Activated CD8-positive, alpha-beta memory T cell treated with anti-CD3 and anti-CD28 coated beads, Interleukin-2, amount 50 U/mL, for 1 hour (primary cell): ENCODE measurements around the gene RBM4.

Experiments used
- DNase-seq: peaks from one replicate; pipeline ENCODE4 v3.0.0-alpha.2; 2020; ENCODE audit errors: extremely low read depth

RBM4 gene

DNA sequence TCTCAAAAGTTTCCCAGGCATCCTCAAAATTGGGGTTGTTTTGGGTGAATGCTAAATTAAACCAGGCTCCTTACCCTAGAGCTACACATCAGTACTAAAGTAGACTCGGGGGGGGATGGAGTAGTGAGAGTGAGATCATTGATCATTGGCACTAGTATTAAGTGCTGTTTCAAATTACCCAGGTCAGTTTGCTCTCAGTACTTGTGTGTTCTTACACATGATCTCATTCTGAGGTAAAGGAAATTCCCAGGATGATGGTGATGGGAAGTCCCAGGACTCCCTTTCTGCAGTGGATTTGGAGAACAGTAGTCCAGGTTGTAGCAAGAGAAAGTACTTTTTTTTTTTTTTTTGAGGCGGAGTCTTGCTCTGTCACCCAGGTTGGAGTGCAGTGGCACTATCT is 12.5 kb downstream of the RBM4 start:
- DNase-seq = no peak

DNA sequence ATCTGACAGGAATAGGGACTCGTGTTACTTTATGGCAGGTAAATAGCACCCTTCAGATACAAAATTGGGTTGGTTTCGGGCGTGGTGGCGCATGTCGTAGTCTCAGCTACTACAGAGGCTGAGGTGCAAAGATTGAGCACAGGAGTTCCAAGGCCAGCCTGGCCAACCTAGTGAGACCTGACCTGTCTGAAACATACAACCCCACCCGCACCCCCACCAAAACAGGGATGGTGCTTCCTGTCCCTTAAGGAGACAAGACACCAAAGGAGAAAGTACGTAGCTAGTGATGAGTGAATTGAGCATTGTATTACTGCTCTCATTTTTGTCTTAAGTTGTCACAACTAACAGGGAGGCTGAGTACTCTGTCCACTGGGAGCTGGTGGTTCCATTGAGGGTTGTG is 14.1 kb downstream of the RBM4 start:
- DNase-seq = no peak

DNA sequence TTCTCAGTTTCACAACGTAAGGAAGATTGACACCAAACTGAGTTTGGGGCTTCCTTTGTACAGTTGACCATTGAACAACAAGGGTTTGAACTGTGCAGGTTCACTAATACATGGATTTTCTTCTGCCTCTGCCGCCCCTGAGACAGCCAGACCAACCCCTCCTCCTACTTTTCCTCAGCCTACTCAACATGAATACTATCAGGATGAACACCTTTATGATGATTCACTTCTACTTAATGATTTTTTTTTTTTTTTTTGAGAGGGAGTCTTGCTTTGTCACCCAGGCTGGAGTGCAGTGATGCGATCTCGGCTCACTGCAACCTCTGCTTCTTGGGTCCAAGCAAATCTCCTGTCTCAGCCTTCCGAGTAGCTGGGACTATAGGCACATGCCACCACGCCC is 14.6 kb downstream of the RBM4 start:
- no peak for DNase-seq

DNA sequence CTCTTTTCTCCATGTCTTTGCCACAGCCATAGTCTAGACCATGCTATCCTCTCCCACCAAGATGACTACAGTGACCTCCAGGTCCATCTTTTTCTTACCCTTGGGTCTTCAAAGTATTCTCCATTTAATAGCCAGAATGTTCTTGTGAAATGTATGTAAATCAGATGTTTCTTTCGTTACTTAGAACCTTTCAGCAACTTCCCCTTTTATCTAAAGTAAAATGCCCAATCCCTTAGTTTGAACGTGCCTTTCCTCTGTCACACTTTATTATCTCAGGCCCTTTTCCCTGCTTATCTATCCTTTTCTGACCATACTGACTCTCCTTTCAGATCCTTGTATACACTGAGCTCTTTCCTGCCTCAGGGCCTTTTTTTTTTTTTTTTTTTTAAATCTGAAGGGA is 21.3 kb downstream of the RBM4 start:
- no peak for DNase-seq

DNA sequence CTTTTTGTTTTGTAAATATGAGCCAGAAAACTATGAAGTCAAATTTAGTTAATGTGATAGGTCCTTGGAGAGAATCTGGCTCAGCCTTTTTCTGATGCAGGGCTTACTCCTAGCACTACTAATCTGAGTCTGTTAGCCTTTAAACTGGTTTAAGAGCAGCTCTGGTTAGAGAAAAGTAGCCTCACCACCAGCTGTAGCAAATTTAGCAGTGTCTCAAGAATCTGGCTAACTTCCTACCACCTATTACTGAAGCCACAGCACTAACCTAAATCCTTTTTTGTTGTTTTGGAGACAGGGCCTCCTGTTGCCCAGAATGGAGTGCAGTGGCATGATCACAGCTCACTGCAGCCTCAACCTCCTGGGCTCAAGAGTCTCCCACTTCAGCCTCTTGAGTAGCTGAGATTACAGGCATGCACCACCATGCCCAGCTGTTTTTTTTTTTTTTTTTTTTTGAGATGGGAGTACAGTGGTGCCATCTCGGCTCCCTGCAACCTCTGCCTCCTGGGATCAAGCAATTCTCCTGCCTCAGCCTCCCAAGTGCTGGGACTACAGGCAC is 25.3 kb downstream of the RBM4 start:
- DNase-seq = no peak

DNA sequence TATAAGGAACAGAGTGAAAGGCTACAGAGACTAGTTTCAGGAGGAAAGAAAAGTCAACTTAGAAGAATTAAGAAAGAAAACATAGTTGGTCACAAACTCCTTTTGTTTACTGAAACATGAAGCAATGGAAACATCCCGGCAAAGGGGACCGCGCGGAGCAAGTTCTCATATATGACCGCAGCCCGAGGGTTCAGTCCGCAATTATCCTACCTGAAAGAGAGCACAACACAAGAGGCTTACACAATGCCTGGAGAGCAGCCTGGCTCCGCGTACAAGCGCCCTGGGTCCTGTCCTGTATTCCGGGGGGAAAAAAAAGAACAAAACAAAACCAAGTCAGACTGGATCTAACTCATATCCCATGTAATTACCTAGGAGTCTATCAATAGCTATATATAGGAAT is 26.9 kb downstream of the RBM4 start:
- no peak for DNase-seq

DNA sequence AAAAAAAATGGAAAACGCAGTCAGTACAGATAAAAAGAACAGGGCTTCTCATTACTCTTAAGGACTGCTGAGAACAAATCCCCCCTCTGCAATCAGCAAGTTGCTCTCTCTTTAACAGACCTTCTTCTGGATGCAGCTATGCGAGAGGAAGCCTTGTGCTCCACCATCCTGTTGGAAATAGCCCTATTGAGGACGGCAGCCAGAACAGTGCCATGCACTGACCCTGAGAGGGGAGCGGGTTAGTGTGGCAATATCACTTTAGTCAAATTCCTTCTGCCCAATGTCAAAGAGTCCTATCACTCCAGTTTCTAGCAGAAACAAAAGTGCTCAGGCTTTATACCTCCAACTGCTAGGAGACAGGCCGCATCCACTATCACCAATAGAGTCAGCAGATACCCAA is 32.3 kb downstream of the RBM4 start:
- no peak for DNase-seq

DNA sequence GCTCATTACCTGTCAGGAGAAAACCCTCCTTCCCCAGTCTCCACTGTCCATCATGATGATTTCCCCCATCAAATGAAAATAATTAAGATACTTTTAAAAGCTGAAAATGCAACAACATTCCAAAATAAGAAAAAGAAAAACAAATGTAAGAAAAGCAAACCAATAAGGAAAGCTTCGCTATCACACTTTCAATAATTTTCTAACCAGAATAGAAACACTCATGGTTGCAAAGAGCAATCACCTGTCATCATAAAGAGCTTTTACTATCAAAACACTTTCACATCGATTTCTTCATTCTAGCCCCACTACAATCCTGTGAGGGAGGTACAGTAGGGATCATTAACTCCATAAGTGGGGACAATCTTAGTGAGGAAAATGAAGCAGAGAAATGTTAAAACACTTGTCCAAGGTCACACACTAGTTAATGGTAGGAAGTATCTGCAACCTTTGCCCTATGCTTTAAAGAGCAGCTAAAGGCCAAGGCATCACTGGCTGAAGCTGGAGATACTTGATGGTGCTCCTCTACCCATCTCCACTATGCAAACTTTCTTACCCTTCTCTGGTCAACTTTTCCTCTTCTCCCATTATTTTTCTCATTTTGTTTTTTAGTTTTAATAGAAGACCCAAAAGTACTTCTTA is 36.6 kb downstream of the RBM4 start:
- no peak for DNase-seq

DNA sequence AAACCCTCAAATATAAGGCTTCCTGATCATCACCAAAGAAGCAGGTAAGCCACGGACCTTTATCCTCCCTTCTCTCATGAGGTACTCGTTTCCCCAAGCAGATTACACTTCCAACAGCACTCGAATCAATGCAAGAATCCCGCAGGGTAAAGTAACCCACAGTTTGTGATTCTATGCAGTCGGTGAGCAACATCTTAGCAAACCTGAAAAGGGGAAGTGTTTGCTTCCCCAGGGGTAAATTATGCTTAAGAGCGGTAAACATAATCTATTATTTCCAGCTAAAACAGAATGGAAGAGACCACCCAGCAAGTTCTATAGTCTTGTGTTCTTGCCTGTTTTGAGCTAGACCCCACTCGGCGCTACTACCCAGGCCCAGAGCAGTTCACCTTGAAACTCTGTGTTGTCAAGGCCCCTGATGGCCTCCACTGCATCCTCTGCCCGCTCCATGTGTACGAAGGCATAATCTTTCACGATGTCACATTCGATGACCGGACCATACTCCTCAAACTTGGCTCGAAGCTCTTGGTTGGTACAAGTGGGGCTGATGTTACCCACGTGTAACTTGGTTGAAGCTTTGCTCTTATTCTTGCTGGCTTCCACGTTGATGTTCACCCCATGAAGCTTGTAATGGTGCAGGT is 37.9 kb downstream of the RBM4 start:
- no peak for DNase-seq

DNA sequence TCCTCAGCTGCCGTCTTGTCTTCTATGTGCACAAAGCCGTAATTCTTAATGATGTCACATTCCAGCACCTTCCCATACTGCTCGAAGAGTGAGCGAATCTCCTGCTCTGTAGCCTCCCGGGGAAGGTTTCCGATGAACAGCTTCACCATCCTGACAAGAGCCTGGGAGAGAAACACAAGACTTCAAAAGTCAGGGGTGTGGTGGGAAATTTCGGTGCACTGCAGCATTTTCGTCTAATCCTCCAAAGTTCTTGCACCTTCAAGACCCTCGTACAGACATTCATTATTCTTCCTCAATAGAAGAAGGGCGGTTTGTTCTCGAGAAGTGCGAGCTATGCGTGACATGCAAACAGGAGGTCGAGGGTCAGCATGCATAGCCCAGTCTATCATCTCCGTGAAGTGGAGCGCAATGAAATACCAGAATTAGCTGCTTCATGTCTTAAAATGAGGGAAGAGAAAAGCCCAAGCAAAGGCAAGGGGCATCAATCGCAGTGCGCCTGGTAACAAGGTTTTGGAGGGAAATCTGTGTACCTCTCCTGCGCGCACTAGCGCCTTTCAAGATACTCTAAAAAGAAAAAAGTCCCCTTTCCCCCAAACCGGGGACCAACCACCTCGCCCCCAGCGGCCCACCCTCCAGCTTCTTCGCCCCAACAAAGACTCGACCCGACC is 38.6 kb downstream of the RBM4 start:
- DNase-seq = no peak

DNA sequence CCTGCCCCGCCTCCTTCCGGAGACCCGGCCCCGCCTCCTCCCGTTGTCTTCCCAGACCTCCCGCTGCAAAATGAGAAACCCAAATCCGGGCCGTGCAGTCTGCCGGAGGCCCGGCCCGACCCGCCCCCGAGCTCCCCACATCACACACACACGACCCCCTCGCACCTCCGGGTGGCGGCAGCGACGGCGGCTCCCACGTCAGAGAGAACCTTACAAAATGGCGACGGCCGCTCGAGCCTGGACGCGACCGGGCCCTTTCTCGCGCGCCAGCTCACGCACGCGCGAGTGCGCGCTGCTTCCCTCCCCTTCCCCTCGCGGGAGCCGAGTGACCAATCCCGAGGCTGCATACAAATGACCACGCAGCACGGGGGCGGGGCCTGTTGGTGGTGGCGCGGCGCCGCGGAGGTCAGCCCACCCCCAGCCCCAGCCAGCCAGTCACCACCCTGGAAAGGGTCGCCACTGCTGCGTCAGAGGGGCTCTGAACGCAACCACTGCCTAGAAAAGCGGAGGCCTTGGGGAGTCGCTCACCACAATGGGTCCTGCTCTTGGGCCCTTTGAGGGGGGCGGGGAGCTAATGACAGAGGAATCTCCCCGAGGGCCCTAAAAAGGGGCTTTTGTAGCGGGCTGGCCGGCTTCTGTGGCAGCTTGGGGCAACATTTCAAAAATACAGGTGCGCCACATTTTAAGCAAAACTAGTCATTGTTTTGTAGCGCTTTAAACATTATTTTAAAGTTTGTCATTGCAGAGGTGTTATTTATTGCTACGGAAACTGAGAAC is 39.3 kb downstream of the RBM4 start, which contains the start of gene RBM4B:
Gene RBM4B (minus strand): TSS at position 289 of the 777 bp plus-strand sequence. CDS start 808 bp downstream, outside the sequence.
- peak; percentile 94 for DNase-seq

DNA sequence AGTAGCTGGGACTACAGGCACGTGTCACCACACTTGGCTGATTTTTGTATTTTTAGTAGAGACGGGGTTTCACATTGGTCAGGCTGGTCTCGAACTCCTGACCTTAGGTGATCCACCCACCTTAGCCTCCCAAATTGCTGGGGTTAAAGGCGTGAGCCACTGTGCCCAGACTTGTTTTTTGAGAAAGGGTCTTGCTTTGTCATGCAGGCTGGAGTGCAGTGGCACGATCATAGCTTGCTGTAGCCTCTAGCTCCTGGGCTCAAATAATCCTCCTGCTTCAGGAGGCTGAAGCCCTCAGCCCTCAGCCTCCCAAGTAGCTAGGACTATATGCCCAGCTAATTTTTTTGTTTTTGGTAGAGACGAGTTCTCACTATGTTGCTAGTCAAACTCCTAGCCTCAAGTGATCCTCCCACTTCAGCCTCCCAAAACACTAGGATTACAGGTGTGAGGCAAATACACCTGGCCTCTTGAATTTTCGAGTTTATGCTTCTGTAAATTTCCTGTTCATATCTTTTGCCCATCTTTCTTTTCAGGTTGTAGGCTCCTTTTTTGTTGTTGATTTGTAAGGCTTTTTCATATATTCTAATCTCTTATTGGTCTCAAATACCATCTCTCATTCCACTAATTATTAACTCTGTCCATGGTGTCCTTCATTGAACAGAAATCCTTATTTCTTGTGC is 42.6 kb downstream of the RBM4 start:
- no peak for DNase-seq

DNA sequence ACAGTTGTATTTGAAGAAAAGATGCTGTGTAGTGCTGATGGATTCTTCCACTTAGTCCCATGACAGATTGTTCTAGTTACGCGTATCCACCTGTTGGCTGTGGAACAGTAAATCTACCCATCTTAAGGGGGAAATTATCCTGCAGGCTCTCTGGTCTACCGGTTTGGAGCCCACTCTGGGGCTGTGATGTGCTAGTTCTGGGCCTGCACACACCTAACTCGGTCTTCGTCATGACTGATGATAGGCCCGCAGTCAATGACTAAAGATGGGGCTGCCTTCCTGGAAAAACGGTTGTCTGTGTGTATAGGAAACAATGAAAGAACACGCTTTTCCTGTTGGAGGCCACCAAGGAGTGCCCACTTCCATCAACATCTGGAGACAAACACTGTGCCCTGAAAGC is 45.4 kb downstream of the RBM4 start:
- no peak for DNase-seq

DNA sequence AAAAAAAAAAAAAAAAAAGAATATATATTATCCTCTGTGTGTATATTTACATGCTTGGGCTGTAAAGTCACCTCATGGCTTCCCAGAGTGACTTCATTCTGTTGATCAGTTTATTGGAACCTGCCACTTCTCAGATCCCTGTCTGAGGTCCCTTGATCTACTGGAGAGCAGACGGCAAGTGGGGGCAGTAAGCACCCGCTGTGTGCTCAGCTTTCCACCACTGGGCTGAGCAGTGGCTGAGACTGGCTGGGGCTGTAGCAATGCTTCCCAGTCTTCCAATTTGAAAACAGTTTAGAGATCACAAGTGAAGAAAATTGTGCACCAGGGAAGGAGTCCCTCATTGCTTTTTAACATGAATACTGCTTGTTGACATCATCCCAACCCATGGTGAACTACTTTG is 46.1 kb downstream of the RBM4 start:
- DNase-seq = no peak

DNA sequence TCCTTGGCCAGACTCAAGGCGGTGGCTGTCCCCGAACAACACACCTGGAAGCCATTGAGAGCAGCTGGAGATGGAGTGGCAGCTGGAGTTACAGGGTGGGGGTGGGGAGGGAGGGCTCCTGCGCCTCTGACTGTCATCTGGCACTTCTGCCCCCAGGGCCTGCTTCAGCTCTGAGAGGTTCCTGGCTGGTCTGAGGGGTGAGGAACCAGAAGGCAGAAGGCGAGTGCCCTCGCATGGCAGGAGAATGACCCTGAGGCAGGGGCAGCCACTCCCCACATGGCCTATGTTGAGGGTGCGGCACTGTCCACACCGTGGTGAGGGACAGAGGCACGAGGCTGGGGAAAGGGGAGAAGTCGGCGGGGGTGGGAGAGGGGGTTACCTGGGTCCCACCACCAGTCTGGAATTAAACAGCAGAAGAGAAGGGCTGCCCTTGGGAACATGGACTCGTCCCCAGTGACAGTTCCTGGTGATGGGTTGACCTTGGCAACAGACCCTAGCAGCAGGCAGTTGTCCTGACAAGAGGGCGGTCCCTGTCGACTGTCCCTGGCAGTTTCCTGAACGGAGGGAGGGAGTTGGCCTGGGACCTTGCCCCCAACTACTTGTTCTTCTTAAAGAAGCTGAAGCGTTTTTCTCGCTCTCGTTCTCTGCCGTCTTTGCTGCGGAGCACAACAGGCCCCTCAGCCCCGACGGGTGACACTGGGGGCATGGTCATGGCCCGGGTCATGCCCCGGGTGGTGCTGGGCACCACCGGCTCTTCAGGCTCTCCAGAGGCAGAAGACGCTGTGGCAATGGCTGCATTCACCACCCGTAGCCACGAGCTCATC is 47.0 kb downstream of the RBM4 start:
- DNase-seq = no peak

DNA sequence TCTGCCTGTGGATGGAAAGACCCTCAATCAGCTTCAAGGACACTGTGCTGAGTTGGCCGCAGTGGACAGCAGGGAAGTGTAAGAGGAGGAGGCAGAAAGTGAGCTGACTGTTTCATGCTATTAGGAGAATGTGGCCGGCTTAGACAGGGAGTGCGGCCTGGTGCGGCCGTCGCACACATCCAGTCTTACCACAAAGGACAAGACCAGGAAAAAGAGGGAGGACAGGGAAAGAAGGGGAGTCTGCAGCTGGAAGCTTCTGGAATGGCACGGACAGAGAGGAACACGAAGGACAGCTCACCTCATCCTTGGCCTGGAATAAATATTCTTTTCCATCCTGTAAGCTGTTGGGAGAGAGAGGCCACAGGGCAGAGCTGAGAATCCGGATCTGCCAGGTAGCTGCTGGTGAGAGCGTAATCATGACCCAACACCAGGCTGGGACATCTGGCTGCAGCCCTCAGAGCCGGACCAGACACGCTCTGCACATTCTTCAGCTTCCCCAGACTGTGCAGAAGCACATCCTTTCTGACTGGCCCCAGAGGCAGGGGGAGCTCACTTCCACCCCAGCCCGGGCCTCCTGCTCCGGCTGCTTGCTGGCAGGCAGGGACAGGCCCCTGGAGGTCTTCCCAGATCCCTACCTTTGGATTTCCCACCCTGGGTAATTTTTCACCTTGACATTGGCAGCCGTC is 47.7 kb downstream of the RBM4 start:
- no peak for DNase-seq

DNA sequence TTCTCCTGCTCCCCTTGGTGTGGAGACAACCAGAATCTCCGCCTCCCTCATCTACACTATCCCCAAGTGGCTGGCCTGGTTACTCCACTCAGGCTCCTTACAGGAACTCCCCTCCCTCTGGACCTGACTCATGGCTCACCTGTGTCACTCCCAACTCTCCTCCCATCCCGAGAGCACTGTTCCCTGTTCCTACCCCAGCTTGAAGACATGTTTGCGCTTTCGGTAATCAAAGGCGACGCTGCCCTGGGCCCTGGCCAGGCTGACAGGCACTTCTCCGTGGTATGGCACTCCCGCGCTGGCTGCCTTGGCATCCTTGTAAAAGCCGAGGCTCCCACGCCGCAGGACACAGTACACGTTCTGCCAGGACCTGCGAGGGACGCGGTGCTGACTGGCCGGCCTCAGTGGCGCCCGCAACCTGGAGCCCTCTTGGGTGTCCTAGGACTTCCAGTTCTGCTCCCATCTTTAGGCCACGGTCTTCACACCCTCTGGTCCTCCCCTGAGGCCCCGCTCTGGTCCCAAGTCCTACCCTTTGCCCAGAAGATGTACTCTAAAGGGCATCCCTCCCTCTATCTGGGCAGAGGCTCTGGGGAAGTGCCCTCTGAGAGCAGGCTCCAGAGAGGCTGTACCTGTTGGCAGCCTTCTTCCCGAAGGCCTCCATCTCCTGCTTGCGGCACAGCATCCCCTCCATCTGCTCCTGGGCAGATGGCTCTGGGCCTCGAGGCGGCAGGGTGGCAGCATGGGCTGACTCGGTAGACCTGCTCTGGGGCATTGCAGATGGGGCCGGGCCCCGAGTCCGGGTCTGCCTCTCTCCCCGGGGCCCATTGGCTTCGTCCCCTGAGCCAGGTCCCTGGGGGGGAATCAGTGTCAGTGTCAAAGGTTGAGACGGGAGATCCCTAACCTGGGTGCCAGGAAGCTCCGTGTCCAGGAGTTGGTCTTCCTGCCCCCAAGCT is 48.6 kb downstream of the RBM4 start:
- DNase-seq = no peak

DNA sequence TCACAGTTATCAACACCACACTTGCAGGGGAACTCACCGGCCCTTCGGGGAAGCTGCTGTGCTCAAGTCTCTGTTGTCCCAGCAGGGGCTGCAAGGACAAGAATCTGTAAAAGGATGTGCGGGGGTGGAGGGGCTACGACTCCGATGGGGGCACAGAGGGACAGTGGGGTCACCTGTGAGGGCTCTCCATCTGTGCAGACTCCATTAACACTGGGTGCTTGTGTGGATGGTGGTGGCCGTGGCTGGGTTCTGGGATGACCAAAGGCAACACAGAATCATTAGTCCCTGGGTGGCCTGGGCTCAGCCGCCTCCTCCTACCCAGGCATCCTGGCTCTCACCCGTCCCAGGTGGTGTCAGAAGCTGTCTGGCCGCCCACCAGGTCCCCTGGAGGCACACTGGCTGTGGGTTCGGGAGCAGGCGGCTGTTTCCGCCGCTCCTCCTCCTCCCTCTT is 49.4 kb downstream of the RBM4 start:
- DNase-seq = no peak
